Esophagus (tissue), 2 donors: Measurements from ENCODE around the gene CRB2. TPM values are rescaled to one million over a fixed set of nuclear protein-coding genes. Genes with fewer than 3 reads are reported as not detected.

Experiments used
- H3K27ac ChIP-seq, 2 donors: one replicate each; pipeline ENCODE4 v1.5.1; 2013; ENCODE audit warnings: low read depth in 2 of 2, mild to moderate bottlenecking in 2 of 2, inconsistent platforms in 1 of 2, low read length in 1 of 2, moderate library complexity in 1 of 2
- H3K27me3 ChIP-seq, 2 donors: one replicate each; pipeline ENCODE4 v1.6.1; 2013; ENCODE audit warnings: low read length in 2 of 2, control low read depth in 1 of 2, mild to moderate bottlenecking in 1 of 2; ENCODE audit not compliant: insufficient read depth in 2 of 2, control insufficient read depth in 1 of 2
- H3K36me3 ChIP-seq, 2 donors: one replicate each; pipeline ENCODE4 v1.6.1; 2013; ENCODE audit warnings: low read length in 1 of 2; ENCODE audit not compliant: control insufficient read depth in 2 of 2, insufficient read depth in 2 of 2
- H3K4me1 ChIP-seq, 2 donors: one replicate each; pipeline ENCODE4 v1.6.1; 2013; ENCODE audit warnings: low read length in 1 of 2; ENCODE audit not compliant: control insufficient read depth in 2 of 2, insufficient read depth in 2 of 2
- H3K4me3 ChIP-seq, 2 donors: one replicate each; pipeline ENCODE4 v1.5.1; 2013; ENCODE audit warnings: low read length in 2 of 2, mild to moderate bottlenecking in 2 of 2, low read depth in 1 of 2, moderate library complexity in 1 of 2
- H3K9me3 ChIP-seq, 2 donors: one replicate each; pipeline ENCODE4 v1.6.1; 2013; ENCODE audit warnings: mild to moderate bottlenecking in 2 of 2, low read depth in 1 of 2, low read length in 1 of 2, moderate library complexity in 1 of 2; ENCODE audit not compliant: control insufficient read depth in 2 of 2, insufficient read depth in 1 of 2
- WGBS, 2 donors: extraction: QIAGEN DNeasy Blood & Tissue Kit; methylation state at CpG; one replicate each; pipeline ENCODE4 v1.1.7; 2013; 5-methylcytosine and 5-hydroxymethylcytosine counted together
- polyA plus RNA-seq, 2 donors: library from polyadenylated mRNA; stranded (reverse); fragments of 200-250 nt; gene quantifications; one replicate each; pipeline ENCODE4 v1.2.3, GENCODE V29; 2013
- donor health status: healthy with polysubstance abuse.
- donor health status: Bipolar disorder and iron deficiency.

The CRB2 gene
- polyA plus RNA-seq, 2 donors, result 0.01 to 0.02 TPM

DNA sequence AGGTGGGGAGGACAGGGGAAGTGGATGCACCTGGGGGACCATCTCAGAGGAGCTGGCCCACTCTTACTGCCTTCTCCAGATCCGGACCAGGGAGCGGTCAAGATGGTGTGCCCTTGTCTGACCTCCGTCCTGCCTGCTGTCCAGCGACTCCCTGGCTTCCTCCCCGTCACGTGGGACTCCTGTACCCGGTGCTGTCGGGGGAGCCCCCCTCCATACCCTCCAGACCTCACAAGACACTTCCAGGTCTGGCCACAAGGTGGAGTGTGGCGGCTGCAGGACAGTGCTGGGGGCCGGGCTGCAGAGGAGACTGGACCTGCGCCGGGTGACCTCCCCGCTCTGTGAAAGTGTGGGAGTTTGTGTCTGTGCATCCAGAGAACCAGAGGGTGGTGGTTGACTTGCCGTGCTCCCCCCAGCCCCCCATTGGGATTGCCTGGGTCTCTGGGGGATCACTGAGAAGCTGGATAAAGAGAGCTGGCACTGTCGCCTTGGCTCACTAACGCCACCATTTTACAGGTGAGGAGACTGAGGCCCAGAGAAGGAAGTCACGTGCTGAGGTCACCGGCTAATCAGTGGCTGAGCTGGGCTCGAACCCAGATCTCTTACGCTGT lies 1.9 kb upstream of the CRB2 start:
- Histone ChIP-seq H3K4me1 (peaks cover 2 to 10% of the 10 kb centered on the region in 2 donors), H3K4me3 (no peak overlapping the region), H3K27ac (no peak overlapping the region), H3K27me3 (no peaks in the 10 kb centered on the region), H3K9me3 (no peaks in the 10 kb centered on the region), H3K36me3 (no peaks in the 10 kb centered on the region)
- 28 to 32% methylated on average over 20 of the region's 20 CpGs for WGBS, 2 donors

- Histone ChIP-seq H3K4me3 (no peak overlapping the region), H3K27me3 (no peaks in the 10 kb centered on the region), H3K27ac (no peak overlapping the region), H3K9me3 (no peaks in the 10 kb centered on the region), H3K4me1 (peaks cover 2 to 6% of the 10 kb centered on the region in 2 donors), H3K36me3 (no peaks in the 10 kb centered on the region)
- WGBS, 2 donors, result 34 to 41% methylated on average over 8 to 9 of the region's 9 CpGs
These were observed 1.0 kb upstream of the CRB2 start for GRCh38 chr9:123354806-123355508.

DNA sequence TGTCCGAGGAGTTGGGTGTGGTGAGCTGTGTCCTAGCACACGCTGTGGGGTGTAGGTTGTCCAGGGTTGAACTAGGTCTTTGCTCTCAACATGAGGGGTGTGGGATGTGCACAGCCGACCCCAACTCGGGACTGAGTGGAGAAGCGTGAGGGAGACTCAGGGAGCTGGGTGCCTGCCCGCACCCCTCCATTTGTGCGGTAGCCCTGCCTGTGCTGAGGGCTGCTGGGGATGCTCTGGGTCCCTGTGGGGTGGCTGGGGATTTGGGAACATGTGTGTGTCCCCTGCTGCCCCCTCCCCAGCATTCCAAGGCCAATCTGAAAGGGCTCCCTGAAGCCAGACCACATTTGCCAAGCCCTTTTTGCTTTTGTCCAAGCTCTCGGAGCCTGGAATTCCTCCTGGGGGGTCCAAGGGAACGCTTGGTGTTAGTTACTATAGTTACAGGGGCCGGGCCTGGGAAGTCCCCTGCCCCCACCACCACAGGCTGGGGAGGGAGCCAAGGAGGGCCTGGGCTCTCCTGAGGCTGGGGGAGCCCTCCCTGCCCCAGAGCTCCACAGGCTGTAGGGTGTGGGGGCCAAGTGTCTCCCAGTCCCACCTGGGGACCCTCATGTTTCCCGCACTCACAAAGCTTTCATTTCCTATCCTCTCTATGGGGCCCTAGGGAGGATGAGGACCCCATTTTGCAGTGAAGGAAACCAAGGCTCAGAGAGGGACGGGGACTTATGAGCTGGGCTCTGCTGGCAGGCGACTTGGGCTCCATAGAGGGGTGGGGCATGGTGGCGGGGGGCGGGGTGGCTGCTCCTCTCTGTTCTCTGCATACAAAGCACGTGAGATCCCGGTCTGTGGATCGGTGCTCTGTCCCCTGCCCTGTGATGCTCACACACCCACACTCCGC lies 1.1 kb downstream of the CRB2 start:
- no peak overlapping the region for H3K4me3 ChIP-seq
- no peaks in the 10 kb centered on the region for H3K27me3 ChIP-seq
- no peak overlapping the region for H3K27ac ChIP-seq
- no peaks in the 10 kb centered on the region for H3K36me3 ChIP-seq
- peaks cover 2 to 10% of the 10 kb centered on the region in 2 donors for H3K4me1 ChIP-seq
- no peaks in the 10 kb centered on the region for H3K9me3 ChIP-seq
- 69 to 72% methylated on average over 19 of the region's 19 CpGs for WGBS, 2 donors

DNA sequence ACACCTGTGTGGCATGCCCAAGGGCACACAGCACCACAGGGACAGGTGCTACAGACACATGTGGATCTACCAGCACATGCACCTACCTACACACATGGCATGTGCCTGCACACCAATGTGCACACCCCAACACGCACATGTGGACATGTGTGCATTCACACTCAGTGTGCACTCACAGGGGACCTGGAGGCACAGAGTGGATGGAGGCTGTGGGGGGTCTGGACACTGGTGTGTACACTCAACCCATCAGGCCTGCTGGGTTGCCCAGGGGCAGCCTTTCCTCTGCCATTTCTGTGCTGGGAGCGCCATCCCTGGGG lies 1.7 kb downstream of the CRB2 start:
- Histone ChIP-seq H3K4me3 (no peak overlapping the region), H3K27me3 (no peaks in the 10 kb centered on the region)
- 86 to 97% methylated on average over 2 of the region's 2 CpGs for WGBS, 2 donors

GRCh38 chr9:123358181-123358905 lies 2.3 kb downstream of the CRB2 start:
- Histone ChIP-seq H3K27me3 (no peaks in the 10 kb centered on the region), H3K4me3 (no peak overlapping the region), H3K9me3 (no peaks in the 10 kb centered on the region), H3K36me3 (no peaks in the 10 kb centered on the region), H3K27ac (no peak overlapping the region), H3K4me1 (peaks cover 2 to 4% of the 10 kb centered on the region in 2 donors)
- 78 to 79% methylated on average over 10 of the region's 10 CpGs for WGBS, 2 donors

More for the DNA sequence above, 1.7 kb downstream of the CRB2 start:
- H3K36me3 ChIP-seq, result no peaks in the 10 kb centered on the region
- peaks cover 2 to 8% of the 10 kb centered on the region in 2 donors for H3K4me1 ChIP-seq
- H3K27ac ChIP-seq, result no peak overlapping the region
- no peaks in the 10 kb centered on the region for H3K9me3 ChIP-seq

- Histone ChIP-seq H3K4me3 (no peak overlapping the region), H3K27me3 (no peaks in the 10 kb centered on the region), H3K27ac (no peak overlapping the region), H3K9me3 (no peaks in the 10 kb centered on the region), H3K4me1 (peaks cover 2 to 4% of the 10 kb centered on the region in 2 donors), H3K36me3 (no peaks in the 10 kb centered on the region)
- WGBS, 2 donors, result 59 to 66% methylated on average over 2 of the region's 2 CpGs
These were observed 3.1 kb downstream of the CRB2 start for GRCh38 chr9:123359106-123359505.

GRCh38 chr9:123359546-123359945 lies 3.5 kb downstream of the CRB2 start:
- Histone ChIP-seq H3K4me1 (peaks cover 2 to 4% of the 10 kb centered on the region in 2 donors), H3K4me3 (no peak overlapping the region), H3K9me3 (no peaks in the 10 kb centered on the region), H3K27me3 (no peaks in the 10 kb centered on the region), H3K27ac (no peak overlapping the region), H3K36me3 (no peaks in the 10 kb centered on the region)
- WGBS, 2 donors, result 38 to 50% methylated on average over 3 of the region's 3 CpGs

DNA sequence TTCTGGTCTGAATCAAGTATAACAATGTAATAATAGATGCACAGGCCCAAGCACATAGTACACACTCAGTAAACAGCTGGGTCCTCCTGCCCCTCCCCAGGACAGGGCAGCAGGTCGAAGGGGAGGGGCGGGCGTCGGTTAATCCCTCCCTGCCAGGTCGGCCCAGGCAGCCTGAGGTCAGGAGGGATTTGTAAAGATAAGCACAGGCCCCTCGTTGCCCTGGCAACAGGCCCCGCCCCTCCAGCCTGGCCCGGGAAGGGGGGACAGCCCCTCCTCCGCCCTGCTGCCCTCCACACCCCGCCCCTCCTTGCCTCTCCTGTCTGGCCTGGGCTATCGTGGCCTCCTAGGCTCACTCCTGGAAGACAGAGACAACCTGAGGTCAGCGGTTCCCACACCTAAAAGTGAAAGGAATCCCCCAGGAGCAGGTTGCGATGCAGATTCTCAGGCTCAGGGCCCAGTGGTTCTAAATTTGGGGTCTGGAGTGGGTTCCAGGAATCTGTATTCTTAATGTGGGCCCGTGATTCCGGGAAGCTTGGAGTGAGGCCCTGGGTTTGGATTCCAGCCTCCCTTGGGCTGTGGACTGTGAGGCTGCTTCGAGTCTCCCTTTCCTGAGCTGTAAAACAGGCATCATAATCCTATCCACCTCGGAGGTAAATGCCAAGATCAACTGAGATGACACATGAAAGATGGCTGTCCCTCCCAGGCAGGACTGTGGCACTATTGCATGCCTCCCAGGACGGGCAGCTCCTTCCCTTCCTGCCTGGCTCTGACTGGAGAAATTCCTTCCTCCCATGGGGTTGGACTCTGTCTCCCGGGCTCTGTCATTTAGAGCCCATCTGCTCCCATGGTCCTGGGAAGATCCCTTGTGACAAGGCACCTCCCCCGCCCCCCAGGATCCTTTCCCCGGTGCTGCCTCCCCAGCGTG lies 4.4 kb downstream of the CRB2 start:
- Histone ChIP-seq H3K27me3 (no peaks in the 10 kb centered on the region), H3K4me1 (peaks cover 0 to 4% of the 10 kb centered on the region in 2 donors), H3K27ac (no peak overlapping the region), H3K4me3 (no peak overlapping the region), H3K9me3 (no peaks in the 10 kb centered on the region), H3K36me3 (no peaks in the 10 kb centered on the region)
- 37 to 40% methylated on average over 21 to 22 of the region's 22 CpGs for WGBS, 2 donors
